Activated CD8-positive, alpha-beta memory T cell treated with anti-CD3 and anti-CD28 coated beads, Interleukin-2, amount 50 U/mL, for 24 hours (primary cell): ENCODE data around the gene ZBTB4.

ENCODE experiments used
- DNase-seq: peaks from one replicate; pipeline ENCODE4 v3.0.0-alpha.2; 2020; ENCODE audit errors: extremely low read depth

Gene ZBTB4, protein sequence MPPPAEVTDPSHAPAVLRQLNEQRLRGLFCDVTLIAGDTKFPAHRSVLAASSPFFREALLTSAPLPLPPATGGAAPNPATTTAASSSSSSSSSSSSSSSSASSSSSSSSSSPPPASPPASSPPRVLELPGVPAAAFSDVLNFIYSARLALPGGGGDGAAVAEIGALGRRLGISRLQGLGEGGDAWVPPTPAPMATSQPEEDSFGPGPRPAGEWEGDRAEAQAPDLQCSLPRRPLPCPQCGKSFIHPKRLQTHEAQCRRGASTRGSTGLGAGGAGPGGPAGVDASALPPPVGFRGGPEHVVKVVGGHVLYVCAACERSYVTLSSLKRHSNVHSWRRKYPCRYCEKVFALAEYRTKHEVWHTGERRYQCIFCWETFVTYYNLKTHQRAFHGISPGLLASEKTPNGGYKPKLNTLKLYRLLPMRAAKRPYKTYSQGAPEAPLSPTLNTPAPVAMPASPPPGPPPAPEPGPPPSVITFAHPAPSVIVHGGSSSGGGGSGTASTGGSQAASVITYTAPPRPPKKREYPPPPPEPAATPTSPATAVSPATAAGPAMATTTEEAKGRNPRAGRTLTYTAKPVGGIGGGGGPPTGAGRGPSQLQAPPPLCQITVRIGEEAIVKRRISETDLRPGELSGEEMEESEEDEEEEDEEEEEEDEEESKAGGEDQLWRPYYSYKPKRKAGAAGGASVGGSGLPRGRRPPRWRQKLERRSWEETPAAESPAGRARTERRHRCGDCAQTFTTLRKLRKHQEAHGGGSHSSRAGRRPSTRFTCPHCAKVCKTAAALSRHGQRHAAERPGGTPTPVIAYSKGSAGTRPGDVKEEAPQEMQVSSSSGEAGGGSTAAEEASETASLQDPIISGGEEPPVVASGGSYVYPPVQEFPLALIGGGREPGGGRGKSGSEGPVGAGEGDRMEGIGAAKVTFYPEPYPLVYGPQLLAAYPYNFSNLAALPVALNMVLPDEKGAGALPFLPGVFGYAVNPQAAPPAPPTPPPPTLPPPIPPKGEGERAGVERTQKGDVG

GRCh38 chr17:7479213-7480088, at the start of gene ZBTB4:
Gene ZBTB4 (minus strand): TSS chr17:7479631. CDS start chr17:7466801, 12,830 bp downstream.
- no peak for DNase-seq

DNA sequence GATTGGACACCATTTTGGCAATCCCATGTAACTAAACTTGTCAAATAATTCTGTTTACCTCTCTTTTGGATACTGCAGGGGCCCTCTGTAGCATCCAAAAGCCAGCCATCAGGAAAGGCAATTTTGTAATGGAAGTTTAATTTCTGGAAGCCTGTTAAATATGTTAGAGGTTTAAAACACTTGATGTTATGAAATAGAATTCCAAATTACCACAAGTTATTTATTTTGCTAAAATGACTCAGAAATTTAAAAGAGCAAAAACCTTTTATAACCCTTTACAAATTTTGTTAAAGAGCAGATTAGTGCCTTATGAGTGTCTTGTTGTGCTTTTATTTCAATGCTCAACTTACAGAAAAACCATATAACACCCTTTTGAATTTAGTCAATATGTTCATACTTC, 49.4 kb upstream of the ZBTB4 start:
- DNase-seq = no peak

GRCh38 chr17:7523033-7523432, 43.6 kb upstream of the ZBTB4 start:
- peak; percentile 17 for DNase-seq

- DNase-seq = no peak
Observed at GRCh38 chr17:7515911-7516610, 36.6 kb upstream of the ZBTB4 start.

DNA sequence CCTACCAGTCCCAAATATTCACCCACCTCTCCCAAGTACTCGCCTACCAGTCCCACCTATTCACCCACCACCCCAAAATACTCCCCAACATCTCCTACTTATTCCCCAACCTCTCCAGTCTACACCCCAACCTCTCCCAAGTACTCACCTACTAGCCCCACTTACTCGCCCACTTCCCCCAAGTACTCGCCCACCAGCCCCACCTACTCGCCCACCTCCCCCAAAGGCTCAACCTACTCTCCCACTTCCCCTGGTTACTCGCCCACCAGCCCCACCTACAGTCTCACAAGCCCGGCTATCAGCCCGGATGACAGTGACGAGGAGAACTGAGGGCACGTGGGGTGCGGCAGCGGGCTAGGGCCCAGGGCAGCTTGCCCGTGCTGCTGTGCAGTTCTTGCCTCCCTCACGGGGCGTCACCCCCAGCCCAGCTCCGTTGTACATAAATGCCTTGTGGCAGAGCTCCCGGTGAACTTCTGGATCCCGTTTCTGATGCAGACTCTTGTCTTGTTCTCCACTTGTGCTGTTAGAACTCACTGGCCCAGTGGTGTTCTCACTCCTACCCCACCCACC, 34.5 kb upstream of the ZBTB4 start:
- no peak for DNase-seq

GRCh38 chr17:7512824-7513540, 33.6 kb upstream of the ZBTB4 start:
- no peak for DNase-seq

DNA sequence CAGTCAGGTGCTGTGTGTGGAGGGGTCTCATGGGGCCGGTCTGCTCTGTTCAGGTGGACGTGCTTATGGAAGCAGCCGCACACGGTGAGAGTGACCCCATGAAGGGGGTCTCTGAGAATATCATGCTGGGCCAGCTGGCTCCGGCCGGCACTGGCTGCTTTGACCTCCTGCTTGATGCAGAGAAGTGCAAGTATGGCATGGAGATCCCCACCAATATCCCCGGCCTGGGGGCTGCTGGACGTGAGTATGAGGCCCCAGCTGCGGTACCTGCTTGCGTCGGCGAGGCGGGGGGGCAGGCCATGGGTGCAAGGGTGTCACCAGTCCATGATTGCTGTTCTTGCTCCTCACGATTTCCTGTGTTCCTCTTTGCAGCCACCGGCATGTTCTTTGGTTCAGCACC, 32.7 kb upstream of the ZBTB4 start:
- DNase-seq = no peak

GRCh38 chr17:7511108-7511507, 31.7 kb upstream of the ZBTB4 start:
- DNase-seq = no peak

- DNase-seq = no peak
Observed at GRCh38 chr17:7509937-7510336, 30.5 kb upstream of the ZBTB4 start.

DNA sequence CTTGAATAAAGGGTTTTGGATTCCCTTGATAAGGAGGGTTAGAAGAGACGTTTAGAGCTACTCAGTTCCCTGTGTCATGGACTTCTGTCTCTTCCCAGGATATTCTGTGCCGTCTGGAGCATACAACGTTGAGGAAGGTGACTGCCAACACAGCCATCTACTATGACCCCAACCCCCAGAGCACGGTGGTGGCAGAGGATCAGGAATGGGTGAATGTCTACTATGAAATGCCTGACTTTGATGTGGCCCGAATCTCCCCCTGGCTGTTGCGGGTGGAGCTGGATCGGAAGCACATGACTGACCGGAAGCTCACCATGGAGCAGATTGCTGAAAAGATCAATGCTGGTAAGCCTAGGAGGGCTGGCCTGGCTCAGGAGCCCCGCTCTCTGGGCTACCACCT, 29.4 kb upstream of the ZBTB4 start:
- DNase-seq = no peak

- no peak for DNase-seq
Observed at GRCh38 chr17:7508145-7508544, 28.7 kb upstream of the ZBTB4 start.

DNA sequence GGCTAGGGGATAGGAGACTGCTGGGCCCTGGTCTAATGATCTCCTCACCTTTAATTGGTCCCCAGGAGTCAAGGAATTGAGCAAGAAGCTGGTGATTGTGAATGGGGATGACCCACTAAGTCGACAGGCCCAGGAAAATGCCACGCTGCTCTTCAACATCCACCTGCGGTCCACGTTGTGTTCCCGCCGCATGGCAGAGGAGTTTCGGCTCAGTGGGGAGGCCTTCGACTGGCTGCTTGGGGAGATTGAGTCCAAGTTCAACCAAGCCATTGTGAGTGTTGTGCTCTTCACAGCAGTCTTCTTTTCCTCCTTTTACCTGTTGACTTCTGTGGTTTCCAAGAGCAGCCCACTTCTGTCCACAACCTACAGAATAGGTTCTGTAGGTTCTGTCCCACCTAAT, 24.1 kb upstream of the ZBTB4 start:
- no peak for DNase-seq

DNA sequence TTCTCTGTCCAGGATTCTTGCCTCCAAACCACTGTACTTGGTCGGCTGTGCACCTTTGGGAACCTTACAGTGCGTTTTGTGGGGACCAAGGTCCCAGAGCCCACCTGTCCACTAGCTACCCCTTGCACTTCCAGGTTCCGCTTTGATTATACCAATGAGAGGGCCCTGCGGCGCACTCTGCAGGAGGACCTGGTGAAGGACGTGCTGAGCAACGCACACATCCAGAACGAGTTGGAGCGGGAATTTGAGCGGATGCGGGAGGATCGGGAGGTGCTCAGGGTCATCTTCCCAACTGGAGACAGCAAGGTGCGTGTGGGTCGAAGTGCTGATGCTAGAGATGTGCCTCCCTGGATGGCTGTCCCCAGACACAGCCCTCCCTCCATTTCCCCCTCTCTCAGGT, 23.6 kb upstream of the ZBTB4 start:
- DNase-seq = no peak

DNA sequence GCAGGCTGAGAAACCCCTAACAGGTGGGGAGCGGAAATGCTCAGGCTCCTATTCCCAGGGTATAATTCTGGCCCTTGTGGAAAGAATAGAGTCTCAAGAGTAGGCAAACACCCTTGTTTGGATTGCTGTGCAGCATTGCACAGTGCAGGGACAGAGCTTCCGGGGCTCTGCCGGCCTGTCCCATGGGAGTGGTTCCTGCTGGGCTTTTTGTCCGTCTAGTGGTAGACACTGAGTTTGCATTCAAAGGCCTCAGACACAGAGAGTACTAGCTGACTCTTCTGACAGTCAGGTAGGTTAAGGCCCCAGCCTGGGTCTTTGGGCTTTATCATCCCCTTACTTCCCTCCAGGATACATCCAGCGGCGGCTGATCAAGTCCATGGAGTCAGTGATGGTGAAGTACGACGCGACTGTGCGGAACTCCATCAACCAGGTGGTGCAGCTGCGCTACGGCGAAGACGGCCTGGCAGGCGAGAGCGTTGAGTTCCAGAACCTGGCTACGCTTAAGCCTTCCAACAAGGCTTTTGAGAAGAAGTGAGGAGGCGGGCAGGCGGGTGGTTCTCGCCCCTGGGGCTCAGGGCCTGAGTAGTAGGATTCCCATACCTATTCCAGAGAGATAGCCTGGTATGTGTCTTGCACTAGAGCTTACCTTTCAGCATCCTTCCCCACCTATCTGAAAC, 22.9 kb upstream of the ZBTB4 start:
- DNase-seq = no peak

DNA sequence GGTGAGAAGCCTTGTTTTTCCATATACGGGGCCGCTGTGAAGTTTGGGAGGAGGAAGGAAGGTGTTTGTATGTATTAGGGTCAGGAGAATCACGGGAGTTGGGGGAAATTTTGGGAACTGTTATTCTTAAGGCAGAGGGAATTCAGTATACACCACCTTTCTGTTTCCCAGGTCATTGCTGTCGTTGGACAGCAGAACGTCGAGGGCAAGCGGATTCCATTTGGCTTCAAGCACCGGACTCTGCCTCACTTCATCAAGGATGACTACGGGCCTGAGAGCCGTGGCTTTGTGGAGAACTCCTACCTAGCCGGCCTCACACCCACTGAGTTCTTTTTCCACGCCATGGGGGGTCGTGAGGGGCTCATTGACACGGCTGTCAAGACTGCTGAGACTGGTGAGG, 22.3 kb upstream of the ZBTB4 start:
- no peak for DNase-seq

DNA sequence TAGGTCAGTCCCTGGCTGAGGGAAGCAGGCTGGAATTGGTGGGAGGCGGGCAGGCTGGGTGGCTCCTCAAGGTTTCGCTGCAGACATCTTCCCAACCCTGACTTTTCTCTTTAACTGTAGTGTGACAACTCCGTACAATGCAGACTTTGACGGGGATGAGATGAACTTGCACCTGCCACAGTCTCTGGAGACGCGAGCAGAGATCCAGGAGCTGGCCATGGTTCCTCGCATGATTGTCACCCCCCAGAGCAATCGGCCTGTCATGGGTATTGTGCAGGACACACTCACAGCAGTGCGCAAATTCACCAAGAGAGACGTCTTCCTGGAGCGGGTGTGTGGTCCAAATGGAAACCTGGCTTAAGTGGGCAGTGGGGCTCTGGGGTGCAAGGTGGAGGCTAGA, 19.7 kb upstream of the ZBTB4 start:
- no peak for DNase-seq

DNA sequence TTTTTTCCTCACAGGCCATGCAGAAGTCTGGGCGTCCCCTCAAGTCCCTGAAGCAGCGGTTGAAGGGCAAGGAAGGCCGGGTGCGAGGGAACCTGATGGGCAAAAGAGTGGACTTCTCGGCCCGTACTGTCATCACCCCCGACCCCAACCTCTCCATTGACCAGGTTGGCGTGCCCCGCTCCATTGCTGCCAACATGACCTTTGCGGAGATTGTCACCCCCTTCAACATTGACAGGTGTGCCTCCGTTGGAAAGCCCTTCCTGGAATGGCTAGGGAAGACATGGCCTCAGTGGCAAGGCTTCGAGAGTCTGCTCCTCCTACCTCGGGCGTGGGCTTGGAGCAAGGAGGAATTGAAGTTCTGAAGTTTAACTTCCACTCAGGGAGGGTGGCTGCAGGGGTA, 18.2 kb upstream of the ZBTB4 start:
- no peak for DNase-seq

DNA sequence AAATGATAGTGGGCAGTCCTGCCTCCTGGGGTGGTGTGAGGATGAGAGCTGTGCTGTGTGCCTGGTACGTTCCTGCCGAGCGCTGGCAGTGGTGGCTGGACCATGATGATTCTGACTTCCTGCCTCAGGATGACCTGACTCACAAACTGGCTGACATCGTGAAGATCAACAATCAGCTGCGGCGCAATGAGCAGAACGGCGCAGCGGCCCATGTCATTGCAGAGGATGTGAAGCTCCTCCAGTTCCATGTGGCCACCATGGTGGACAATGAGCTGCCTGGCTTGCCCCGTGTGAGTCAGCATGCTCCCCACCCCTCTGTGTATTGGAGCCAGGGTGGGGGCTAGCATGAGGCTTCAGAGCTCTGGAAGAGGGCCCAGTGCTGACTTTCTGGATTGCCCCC, 17.8 kb upstream of the ZBTB4 start:
- no peak for DNase-seq

- DNase-seq = no peak
Observed at GRCh38 chr17:7496470-7497183, 17.2 kb upstream of the ZBTB4 start.
